C4-2B (cell line): ENCODE measurements around the gene SMIM20.

Experiments used
- ZFX ChIP-seq: fragments of 450-650 bp; IDR thresholded peaks from 2 replicates; pipeline ENCODE4 v1.6.1; 2017
- TF ChIP-seq, protein P1 (sequence below): fragments of 450-650 bp; conservative IDR thresholded peaks from 2 replicates; pipeline ENCODE4 v1.5.1; 2017; ENCODE audit warnings: mild to moderate bottlenecking

DNA sequence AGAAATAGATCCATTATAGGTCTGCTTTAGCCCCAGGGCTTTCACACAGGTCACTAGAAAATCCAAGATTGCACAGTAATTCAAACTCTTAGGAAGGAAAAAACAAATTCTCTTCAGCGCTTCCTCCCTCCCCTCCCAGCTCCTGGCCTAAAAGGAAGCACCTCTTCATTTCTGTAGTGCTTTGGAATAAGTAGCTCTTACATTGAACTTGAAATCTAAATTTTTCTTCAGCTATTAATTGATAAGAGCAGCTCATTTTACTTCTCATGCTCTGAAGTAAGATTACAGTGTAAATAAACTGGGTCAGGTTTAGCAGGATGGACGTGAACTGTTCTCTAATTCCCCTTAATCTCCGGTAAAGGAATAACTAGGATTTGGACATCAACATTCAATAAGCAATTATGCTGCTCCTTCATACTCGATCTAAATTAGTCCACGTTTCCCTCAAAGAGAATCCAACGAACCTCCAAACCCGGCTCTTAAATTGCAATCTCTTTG, 40.3 kb upstream of the SMIM20 start:
- TF ChIP-seq, protein P1, sequence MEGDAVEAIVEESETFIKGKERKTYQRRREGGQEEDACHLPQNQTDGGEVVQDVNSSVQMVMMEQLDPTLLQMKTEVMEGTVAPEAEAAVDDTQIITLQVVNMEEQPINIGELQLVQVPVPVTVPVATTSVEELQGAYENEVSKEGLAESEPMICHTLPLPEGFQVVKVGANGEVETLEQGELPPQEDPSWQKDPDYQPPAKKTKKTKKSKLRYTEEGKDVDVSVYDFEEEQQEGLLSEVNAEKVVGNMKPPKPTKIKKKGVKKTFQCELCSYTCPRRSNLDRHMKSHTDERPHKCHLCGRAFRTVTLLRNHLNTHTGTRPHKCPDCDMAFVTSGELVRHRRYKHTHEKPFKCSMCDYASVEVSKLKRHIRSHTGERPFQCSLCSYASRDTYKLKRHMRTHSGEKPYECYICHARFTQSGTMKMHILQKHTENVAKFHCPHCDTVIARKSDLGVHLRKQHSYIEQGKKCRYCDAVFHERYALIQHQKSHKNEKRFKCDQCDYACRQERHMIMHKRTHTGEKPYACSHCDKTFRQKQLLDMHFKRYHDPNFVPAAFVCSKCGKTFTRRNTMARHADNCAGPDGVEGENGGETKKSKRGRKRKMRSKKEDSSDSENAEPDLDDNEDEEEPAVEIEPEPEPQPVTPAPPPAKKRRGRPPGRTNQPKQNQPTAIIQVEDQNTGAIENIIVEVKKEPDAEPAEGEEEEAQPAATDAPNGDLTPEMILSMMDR, result no peak
- TF ChIP-seq ZFX, result no peak
